NCI-H82 (cell line): ENCODE data around the gene MPHOSPH6.
"Not testable (repeated sequence)": the region's sequence is repeated elsewhere in the genome, so short reads cannot be mapped to it uniquely, and the experiment has no call there.

Experiments
- DNase-seq: peaks from one replicate; lab custom pipeline; 2025; lab: John Stamatoyannopoulos, UW

The MPHOSPH6 gene

DNA sequence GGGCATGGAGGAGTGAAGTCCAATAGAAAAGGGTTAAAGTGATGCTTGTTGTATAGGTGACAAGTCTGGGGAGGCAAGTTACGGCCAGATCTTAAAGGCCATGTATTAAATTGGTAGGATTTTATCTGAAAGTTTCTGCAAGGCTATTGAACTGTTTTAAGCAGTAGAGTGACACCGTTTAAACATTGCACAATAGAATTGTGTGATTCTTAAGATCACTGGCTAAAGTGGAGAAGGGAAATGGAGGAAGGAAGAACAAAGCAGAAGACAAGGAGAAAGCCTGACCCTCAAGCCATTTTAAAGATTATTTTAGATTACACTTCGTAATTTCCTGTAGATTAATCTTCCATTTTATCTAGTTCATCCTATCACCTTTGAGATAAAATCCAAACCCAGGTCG, 5.6 kb upstream of the MPHOSPH6 start:
- no peak for DNase-seq

DNA sequence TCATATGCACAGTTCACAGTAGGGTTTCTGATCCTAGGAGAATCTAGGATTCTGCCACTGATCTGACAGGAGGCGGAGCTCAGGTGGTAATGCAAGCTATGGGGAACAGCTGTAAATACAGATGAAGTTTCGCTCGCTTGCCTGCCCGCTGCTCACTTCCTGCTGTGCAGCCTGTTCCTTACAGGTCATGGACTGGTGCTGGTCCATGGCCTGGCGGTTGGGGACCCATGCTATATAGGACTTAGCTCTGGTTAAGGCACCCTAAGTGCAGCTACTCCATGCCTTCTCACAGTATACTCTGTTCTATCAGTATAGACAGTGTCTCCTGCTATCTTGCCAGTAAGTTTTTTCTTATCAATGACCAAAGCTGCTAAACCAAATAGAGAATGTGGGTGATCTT, 2.4 kb downstream of the MPHOSPH6 start:
- DNase-seq = no peak

DNA sequence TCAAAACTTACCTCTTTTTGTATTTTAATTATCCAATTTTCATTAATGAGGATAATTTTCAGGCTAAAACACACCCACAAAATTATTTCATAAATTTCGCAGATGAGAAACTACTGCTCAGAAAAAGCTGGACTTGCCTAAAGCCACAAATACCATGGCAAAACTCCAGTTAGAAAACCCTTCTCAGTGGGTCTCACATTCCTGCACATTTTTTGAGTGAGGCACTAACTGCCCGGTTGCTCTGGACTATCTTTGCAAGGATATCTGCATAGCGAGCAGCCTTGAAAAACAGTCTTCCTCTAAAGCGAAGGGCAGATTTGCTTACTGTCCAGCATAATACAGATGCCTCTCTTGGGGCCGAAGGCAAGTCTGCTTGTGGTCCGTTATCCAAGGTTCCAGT, 9.8 kb downstream of the MPHOSPH6 start:
- no peak for DNase-seq

DNA sequence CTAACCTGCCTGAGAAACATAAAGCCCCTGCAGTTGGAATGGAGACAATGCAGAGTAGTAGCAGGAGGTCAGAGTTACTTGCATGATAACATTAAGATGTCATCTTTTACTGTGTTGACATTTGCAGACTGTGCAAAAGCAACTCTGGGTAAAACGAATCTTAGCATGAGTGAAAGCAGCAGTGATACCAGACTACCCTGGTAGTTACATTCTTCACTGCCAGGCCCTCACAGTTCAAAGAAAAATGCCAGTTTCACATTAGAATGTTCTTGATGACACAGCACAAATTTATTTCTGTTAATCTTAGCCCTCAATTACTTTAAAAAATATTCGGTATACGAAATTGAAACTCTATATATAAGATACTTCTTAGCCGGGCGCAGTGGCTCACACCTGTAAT, 12.2 kb downstream of the MPHOSPH6 start:
- no peak for DNase-seq

DNA sequence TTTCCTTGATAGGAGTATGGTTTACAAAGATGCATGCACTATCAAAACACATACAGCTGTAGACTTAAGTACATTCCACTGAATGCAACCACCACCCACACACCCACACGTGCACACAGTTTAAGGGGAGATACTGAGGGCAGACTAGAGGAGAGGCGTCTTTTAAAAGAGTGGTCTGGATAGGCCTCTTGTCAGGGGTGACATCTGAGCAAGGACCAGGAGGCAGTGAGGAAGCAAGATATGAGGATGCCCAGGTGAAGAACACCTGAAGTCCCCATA, 12.6 kb downstream of the MPHOSPH6 start:
- DNase-seq = no peak

DNA sequence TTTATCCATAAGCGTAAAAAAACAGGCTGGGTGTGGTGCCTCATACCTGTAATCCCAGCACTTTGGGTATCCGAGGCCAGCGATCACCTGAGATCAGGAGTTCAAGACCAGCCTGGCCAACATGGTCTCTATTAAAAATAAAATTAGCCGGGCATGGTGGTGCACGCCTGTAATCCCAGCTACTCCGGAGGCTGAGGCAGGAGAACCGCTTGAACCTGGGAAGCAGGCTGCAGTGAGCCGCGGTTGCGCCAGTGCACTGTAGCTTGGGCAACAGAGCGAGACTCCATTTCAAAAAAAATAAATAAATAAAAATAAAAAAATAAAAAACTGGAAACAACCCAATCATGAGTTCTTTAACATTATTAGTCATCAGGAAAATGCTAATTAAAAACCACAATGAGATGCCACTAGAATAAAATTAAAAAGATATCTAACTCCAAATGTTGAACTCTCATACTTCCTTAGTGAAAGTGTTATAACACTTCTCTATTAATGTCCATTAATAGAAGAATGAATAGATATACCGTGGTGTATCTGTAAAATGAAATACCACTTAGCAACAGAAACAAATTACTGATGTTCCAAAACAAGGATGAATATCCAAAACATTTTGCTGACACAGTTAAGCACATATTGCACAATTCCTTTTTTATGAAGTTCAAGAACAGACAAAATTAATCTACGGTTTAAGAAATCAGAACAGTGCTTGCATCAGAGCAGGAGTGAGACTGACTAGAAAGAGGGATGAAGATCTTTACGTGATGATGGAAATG, 13.1 kb downstream of the MPHOSPH6 start:
- no peak for DNase-seq

DNA sequence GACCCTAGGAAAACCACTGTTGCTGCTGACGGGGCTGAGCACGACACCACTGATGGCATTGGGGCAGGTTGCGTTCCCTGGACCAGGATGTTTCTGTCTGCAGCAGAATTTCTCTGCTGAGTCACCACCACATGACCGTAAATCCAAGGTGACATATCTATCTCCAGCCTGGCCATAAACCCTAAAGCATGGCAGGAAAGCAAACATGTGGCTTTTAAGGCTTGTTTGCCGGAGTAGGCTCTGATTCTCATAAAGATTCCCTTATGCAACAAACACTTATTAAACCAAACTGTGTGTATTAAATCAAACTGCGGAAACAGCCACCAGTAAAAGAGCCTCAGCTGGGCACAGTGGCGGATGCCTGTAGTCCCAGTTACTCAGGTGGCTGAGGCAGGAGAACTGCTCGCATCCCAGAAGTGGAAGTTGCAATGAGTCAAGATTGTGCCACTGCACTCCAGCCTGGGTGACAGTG, 17.3 kb downstream of the MPHOSPH6 start:
- no peak for DNase-seq

DNA sequence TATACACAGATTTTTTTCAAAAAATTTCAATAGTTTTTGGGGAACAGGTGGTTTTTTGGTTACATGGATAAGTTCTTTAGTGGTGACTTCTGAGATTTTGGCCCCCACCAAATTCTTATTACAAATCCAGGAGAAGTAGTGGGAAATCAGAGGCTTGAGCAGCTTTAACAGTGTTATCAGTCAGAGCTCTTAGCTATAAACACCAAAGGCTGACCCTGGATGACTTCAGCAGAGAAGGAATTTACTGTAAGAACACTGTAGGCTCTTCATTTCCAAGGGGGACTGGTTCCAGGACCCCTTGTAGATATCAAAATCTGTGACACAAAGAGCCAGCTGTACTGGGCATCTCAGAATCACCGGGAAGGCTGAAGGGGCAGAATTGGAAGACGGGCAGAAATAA, 17.8 kb downstream of the MPHOSPH6 start:
- DNase-seq = peak; percentile 12

DNA sequence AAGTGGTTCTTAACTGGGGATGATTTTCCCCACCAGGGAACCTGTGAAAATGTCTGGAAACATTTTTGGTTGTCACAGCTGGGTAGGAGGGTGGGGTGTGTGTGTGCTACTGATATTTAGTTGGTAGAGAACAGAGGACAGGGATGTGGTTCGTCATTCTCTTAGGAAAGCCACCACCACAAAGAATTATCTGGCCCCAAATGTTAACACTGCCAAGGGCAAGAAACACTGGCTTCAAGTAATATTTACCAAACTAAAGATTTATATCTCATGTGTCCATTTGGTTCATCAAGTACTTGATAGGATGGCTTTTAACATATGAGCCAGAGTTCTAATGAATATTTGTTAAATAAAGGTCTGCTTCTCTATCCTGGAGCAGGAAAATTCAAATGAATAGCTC, 19.5 kb downstream of the MPHOSPH6 start:
- no peak for DNase-seq

DNA sequence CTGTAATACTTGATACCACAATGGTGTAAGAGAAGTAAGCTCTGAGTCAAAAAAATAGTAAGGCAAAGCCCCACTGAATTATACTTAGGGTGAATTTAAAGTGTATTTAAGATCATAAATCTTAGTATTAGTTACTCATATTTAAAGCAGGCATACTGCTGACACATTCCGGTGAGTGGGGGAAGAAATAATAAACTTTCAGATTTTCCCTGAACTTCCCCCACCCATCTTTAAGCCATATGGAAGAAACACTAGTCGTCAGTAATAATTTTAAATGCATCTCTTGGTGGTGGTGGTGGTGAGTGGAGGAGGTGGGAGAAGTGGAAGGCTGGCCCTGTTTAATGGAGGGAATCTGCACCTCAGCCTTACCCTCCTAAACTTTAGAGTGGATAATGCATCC, 20.5 kb downstream of the MPHOSPH6 start:
- no peak for DNase-seq

DNA sequence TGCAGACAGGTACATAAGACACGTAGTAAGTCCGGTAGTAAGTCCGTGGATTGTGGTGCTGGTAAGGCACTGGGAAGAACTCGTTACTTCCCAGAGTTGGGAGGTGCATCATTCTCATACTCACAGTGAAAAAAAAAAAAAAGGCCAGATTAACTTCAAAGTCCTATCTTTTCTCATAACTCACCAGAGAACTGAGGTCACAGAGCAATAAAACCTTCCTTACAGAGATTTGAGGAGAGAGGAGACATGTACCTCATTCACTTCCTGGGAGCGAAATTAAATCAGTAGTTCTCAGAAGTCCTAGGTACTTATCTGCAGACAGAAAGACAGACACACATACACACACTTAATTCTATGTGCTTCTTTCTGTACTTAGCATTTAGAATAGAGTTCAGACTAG, 22.5 kb downstream of the MPHOSPH6 start:
- no peak for DNase-seq

DNA sequence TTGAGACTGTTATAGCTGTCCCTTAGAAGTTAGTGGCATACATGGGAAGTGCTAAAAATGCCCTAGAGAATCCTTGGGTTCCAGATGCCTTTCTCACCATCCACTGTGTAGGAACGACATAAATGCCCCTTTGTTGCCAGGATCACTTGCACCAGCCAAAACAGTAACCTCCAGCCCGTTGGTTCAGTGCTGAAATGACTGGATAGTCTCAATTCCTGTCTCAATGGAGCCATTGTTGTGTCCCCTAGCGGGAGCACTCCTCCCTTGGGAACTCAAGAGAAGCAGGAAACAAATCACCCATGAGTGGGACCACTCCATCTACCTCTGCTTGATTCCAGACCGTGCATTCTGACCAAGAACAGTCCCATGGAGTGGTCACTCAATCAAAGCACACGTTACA, 23.1 kb downstream of the MPHOSPH6 start:
- no peak for DNase-seq

DNA sequence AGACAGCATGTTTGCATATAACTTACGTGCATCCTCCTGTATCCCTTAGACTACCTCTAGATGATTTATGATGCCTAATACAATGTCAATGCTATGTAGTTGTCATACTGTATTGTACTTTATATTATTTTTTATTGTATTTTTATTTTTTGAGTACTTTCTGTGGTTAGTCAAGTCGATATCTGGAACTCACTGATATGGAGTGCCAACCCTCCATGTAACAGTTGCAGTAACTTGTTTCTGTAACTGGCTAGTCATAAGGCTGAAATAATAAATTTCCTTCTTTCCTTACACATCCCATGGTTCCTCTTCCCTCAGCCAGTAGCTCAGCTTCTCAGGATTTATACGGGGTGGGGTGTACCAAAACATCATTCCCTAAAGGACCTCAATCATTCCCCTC, 23.5 kb downstream of the MPHOSPH6 start:
- no peak for DNase-seq

DNA sequence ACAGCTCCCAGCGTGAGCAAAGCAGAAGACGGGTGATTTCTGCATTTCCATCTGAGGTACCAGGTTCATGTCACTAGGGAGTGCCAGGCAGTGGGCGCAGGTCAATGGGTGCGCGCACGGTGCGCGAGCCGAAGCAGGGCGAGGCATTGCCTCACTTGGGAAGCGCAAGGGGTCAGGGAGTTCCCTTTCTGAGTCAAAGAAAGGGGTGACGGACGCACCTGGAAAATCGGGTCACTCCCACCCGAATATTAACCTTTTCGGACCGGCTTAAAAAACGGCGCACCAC, 30.8 kb downstream of the MPHOSPH6 start:
- not testable (repeated sequence) for DNase-seq

DNA sequence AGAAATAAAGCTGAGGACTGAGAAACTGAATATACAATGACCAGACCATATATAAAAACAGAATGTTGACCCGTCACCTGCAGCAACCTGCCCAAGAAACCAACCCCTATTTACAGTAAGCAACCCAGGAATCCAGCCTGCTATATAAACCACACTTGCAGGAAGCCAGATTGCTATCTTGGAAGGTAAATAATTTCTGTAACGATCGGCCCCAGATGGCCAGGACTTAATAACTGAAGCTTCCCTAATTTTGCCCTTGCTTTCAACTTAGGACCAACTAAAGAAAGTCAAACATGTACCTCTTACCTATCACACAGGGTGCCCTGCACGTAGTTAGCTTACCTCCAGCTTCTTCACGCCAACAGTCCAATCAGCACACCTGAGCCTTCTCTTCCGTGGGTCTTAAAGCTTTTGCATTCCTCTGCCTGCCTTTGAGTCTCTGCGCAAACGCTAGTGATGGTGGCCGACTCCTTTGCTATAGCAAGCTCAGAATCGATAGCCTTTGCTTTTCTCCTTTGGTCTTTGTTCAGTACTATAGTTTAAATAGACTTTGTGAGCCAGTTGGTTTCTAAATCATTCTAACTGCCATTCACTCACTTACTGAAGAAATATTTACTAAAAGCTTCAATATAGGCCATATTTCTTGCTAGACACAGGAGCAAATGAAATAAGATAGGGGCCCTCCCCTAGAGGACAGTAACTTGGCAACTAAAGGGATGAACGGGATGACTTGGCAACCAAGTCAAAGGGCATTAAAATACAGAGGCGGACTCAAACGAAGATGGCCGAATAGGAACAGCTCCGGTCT, 31.3 kb downstream of the MPHOSPH6 start:
- DNase-seq = no peak

DNA sequence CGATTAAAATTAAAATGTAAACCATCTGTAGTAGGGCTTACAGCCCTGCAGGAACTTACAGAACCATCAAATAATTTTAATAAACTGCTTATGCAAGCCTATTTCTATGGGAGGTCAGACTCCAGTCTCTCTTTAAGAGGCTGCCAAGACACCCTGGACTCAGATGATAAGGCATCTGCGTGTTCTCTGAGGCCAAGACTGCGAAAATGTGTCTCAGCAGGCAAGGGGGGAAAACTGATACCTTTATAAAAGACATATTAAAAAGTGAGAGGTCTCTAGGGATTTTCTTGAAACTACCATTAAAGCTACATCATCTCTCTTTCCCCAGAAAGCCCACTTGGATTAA, 32.2 kb downstream of the MPHOSPH6 start:
- no peak for DNase-seq

DNA sequence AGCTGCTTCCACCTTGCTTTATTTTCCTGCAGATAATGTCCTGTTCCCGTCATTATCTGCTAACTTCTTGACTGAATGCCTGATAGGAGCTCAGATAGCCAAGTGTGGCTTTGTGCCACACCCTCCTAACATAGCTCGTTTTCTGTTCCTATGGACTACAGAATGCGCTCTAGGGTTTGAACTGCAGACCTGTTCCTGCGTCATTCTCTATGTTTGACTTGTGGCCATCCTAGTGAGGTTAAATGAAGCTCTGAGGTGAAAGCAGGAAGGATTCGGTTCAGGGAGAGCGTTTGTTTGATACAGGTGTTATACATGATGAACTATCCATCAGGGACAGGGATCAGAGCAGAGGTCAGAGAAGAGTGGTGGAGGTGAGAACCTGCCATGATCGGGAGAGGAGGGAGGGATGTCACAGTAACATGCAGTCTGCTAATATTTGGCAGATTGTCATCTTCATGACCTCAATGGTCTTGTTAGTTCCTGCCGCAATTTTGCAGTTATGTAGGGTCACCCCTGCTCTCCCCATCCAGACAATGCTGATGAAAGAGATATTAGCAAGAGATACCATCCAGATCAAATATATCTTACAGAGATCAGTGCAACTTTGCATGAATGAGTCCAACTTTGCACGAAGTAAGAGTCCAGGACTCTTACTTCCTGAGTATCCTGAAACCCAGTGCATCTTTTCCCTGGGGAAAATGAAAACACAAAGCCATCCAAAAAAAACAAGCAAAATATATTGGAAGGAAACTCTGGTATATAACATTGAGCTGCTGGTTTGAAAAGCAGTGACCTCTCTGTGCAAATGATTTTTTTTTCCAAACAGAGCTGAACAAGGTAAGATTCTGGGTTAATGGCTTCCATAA, 32.8 kb downstream of the MPHOSPH6 start:
- no peak for DNase-seq

DNA sequence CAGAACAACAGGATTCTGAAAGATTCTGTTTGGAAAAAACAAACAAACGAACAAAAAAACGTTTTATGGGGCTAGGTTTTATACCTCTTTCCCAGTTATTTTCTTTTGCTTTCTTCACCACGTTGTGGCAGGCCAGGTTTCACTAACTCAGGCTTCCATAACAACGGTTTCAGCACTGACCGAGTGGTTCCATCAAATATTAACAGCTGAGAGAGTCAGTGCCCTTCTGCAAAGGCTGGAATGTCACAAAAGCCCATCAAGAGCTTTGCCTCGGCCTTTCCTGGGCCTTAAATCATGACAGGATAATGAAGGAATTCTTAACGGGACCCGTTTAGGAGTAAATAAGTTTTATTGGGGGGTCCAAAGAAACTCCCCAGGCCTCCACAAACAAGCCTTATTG, 34.2 kb downstream of the MPHOSPH6 start:
- DNase-seq = no peak

DNA sequence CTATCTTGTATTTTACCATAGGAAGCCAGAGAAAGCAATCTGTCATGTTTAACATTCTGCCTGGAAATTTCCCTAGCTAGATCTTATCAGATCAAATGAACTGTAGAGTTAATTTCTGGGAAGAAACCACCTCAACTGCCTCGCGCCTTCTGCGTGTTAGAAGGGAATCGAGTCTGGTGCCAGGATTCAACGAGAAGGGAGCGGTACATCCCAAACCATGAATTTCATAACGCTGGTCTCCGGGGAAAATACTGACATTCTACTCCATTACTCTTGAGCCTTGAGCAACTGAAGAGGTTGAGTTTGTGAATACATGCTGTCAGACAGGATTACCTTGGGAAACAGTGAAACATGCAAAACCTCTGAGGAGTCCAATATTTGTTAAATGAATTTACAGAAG, 35.2 kb downstream of the MPHOSPH6 start:
- DNase-seq = no peak

DNA sequence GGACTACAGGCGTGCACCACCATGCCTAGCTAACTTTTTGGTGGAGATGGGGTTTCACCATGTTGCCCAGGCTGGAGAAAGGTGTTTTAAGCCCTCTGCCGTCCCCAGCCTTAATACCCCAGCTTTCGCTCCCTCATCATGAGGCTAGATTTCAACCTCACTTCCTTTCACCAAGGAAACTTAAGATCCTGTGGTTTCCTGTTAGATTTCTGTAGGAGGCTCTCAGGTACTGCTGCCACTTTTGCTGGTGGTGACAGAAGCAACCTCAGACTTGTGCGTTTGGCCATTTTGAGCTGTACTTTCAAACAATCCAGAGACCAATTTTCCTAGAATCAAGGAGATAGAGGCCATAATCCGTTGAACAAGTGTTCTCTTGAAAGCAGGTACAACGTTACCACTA, 36.2 kb downstream of the MPHOSPH6 start:
- no peak for DNase-seq

DNA sequence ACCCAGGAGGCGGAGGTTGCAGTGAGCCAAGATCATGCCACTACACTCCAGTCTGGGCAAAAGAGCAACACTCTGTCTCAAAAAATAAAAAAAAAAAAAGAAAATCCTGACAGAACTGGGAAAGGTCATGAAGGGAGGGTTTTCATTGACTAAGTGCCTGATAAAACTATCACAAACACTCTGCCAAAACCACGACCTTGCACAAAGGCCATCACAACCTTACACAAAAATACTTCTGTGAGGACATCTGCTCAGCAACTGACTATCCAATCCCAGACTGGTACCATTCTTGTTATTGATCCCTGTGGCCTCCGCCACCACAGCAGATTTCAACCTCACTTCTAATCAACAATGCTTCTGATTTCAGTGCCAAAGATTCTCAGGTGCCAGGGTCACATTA, 40.1 kb downstream of the MPHOSPH6 start:
- no peak for DNase-seq

DNA sequence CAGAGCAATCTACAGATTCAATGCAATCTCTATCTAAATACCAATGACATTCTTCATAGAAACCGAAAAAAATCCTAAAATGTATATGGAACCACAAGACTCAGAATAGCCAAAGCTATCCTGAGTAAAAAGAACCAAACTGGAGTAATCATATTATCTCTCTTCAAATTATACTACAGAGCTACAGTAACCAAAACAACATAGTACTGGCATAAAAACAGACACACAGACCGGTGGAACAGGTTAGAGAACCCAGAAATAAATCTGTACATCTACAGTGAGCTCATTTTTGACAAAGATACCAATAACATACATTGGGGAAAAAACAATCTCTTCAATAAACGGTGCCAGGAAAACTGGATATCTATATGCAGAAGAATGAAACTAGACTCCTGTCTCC, 45.4 kb downstream of the MPHOSPH6 start:
- DNase-seq = no peak

DNA sequence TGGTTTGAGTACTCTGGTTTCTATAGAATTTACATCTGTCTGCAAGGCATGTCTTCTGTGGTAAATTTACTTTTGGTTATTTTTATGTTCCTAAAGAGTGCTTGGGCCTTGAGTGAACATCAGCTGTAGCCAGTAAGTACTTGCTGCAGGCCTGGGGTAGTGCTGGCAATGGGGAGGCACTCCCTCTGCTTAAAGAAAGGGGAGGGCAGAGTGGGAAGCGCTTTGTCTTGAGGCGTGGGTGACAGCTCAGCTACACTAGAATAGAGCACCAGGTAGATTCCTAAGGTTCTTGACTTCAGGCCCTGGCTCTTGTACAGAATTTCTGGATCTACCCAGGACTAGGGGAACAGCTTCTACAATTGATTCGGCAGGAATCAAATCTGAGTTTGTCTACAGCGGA, 50.6 kb downstream of the MPHOSPH6 start:
- DNase-seq = no peak
